ENCODE measurements around the gene ADAM23.

Gene ADAM23

GRCh38 chr2:206615417-206616089, 172.2 kb downstream of the ADAM23 start:
- no peak for DNase-seq (ENCODE audit: low read depth)
- H3K4me3 ChIP-seq (ENCODE audit: low read depth, low read length) = no peak overlapping the region
- no peak for TF ChIP-seq CTCF (IDR thresholded peaks at IDR 0.05; ENCODE audit: control insufficient read depth, extremely low read depth, insufficient read depth)

DNA sequence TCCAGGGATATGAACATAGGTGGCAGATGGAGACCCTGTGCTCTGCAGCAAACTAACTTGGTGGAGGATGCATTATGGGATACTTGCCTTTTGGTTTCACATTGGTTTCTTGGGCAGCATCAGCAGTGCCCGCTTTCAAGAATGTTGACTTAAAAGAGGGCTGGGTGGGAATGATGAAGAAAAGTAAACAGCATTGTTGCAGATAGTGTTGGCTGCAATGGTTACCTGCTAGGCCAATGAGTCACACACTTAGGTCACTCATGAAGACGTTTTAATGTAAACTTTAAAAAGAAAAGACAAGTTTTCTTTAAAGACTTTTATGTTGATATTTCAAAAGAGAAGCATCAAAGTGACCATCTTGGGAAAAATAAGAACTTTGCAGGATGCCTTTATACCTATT, 172.8 kb downstream of the ADAM23 start:
- DNase-seq (ENCODE audit: low read depth) = no peak
- no peak for TF ChIP-seq CTCF (IDR thresholded peaks at IDR 0.05; ENCODE audit: control insufficient read depth, extremely low read depth, insufficient read depth)
- H3K4me3 ChIP-seq (ENCODE audit: low read depth, low read length) = no peak overlapping the region

DNA sequence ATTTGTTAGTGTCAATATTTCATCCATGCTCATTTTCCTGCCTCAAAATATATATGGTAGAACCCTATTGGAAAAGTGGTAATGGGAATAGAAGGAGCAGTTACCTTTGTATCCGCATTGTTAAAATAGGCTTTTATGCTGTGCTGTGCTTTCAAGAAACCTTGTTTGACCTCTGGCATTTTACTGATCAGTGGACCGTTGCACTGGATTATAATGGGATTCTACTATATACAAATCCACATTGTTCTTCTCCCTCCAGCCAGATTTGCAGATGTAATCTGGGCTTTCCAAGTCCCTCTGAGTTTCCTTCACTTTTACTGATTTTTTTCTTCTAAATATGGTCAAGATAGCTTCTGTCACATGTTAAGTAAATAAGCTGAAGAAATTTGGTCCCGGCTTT, 175.7 kb downstream of the ADAM23 start:
- TF ChIP-seq CTCF (IDR thresholded peaks at IDR 0.05; ENCODE audit: control insufficient read depth, extremely low read depth, insufficient read depth) = no peak
- DNase-seq (ENCODE audit: low read depth) = no peak
- H3K4me3 ChIP-seq (ENCODE audit: low read depth, low read length) = no peak overlapping the region

GRCh38 chr2:206626108-206626507, 182.8 kb downstream of the ADAM23 start:
- DNase-seq (ENCODE audit: low read depth) = no peak
- no peak overlapping the region for H3K4me3 ChIP-seq (ENCODE audit: low read depth, low read length)
- no peak for TF ChIP-seq CTCF (IDR thresholded peaks at IDR 0.05; ENCODE audit: control insufficient read depth, extremely low read depth, insufficient read depth)

DNA sequence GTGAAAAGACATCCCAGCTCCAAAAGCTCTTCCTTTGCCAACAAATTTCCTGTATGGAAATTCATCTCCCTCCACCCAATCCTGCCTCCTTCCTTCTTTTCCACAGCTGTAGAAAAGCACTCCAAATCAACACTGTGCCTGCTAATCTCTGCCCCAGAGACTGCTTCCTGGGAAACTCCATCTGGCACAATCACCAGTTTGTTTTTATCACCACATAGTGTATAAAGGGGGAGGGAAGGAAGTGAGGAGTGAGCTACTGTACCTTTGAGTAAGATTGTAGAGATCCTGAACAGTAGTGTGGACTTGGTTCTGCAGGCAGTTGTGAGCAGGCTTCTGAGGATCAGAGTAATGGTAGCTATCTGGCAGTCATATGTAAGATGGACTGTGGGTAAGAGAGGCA, 184.3 kb downstream of the ADAM23 start:
- no peak for DNase-seq (ENCODE audit: low read depth)
- no peak overlapping the region for H3K4me3 ChIP-seq (ENCODE audit: low read depth, low read length)
- TF ChIP-seq CTCF (IDR thresholded peaks at IDR 0.05; ENCODE audit: control insufficient read depth, extremely low read depth, insufficient read depth) = no peak

- no peak for TF ChIP-seq CTCF (IDR thresholded peaks at IDR 0.05; ENCODE audit: control insufficient read depth, extremely low read depth, insufficient read depth)
Measured at GRCh38 chr2:206631340-206631739, 188.0 kb downstream of the ADAM23 start.

DNA sequence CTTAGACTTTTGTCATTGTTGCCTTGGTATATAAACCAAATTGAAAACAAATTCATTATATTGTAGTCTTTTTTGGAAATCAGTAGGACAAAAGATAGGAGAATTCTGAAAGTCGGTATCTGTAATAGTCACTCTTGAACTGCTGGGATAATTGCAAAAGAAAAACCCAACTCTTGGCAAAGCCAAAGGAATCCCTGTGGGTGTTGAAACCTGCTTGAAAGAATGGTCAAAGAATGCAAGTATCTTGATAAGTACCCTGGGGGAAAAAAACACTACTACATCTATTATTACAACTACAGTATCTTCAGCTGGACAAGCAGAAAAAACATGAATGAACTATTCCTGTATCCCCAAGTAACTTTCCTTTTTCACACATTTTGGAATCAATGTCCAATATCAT, 191.7 kb downstream of the ADAM23 start:
- no peak overlapping the region for H3K4me3 ChIP-seq (ENCODE audit: low read depth, low read length)
- no peak for TF ChIP-seq CTCF (IDR thresholded peaks at IDR 0.05; ENCODE audit: control insufficient read depth, extremely low read depth, insufficient read depth)
- no peak for DNase-seq (ENCODE audit: low read depth)

More at GRCh38 chr2:206631340-206631739, 188.0 kb downstream of the ADAM23 start:
- H3K4me3 ChIP-seq (ENCODE audit: low read depth, low read length) = no peak overlapping the region
- DNase-seq (ENCODE audit: low read depth) = no peak
